Stimulated activated CD4-positive, alpha-beta T cell treated with anti-CD3 and anti-CD28 coated beads, Interleukin-4, amount 100 ng/mL, for 4 hours (primary cell): ENCODE data around the gene SLC12A2.
A peak's percentile ranks its signal among the peaks of the same experiment; 100 is the strongest.

ENCODE experiments used
- DNase-seq, 2 experiments: peaks; one replicate each; pipeline ENCODE4 v3.0.0-alpha.2; 2020

SLC12A2 gene

DNA sequence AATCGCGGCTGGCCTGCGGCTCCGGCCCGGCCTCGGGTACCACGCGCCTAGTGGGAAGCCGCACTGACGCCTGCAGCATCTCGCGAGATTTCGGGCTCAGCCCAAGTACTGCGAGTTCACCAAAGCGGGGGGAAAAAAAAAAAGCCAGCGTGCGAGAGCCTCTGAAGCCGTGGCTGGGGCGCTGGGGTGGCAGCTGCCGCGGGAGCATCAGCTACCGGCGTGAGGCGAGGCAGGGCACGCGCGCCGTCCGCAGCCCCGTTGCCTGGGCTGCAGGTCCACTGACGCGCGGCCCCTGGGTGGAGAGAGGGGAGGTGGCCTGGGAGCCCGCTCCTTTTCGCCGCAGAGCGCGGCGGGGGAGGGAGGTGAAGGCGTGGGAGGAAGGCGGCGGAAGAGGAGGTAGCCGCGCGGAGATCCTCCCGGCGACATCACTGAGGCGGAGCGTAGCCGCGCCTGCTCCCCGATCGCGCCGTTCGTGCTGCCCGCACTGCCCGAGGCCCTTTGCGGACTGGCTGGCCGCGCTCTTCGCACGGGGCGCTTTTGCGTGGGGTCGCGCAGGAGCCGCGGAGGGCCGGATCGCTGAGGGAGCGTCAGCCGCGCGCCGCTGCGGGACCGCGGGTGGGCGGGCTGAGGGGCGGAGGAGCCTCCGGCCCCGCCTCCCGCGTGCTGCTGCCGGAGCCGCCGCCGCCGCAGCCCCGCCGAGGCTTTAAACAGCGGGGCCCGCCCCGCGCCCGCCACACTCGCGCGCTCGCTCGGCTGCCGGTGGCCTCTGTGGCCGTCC lies at the start of gene SLC12A2:
Gene SLC12A2 (plus strand): TSS at position 734 of the 778 bp plus-strand sequence. CDS start 189 bp downstream, outside the sequence.
- DNase-seq = peak; percentile 81 to 90

DNA sequence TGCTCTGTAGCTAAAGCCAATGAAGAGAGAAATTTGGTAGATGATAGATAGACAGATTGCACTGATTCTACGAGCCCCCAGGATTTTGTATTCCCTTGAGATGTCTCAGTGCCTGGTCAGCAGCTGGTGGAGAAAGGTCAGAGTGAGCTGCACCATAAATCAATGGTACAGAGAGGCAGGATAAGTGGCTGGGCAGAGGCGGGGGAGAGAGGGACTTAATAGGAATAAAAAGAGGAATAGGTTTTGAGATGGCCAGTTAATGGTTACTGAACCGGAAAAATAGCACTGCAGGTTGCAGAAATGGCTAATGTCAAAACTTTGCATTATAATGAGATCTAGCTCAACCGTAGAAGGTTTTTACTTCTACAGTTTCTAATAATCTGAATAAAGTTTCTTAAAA lies 47.9 kb upstream of the SLC12A2 start:
- no peak for DNase-seq

DNA sequence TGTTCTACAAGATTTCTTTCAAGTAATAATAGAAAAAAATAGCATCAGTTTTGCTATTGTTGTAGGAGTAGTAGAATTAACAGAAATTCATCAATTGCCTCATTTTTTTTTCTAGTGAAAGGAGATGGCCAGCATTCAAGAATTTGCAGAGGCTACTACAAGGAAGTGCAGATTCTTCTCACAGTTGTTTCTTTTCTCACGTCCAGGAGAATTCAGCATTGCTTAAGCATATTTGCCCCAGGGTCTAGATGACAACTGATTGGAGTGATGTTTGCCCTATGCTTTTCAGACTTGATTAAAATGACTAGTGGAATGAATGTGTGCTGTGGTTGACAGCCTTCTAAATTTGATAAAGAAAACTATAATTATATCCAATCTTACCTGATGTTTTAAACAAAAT lies 46.6 kb upstream of the SLC12A2 start:
- DNase-seq = no peak

DNA sequence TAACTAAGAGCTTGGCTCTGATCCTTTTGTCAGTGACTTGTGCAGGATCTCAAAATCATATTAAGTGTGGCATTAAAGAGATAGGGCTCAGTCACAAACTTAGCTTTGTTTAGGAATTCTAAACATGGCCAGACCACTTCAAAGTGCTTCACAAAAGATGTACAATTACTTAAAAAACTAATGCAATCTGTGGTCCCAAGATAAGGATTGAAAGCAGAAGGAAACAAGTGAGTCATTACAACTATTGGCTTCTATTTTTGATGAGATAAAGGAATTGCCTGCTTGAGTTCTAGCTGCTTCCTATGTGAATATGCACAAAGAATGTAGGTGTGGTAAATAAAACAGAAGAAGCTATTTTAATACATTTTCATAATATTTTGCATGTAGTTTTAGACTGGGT lies 44.9 kb upstream of the SLC12A2 start:
- DNase-seq = no peak

DNA sequence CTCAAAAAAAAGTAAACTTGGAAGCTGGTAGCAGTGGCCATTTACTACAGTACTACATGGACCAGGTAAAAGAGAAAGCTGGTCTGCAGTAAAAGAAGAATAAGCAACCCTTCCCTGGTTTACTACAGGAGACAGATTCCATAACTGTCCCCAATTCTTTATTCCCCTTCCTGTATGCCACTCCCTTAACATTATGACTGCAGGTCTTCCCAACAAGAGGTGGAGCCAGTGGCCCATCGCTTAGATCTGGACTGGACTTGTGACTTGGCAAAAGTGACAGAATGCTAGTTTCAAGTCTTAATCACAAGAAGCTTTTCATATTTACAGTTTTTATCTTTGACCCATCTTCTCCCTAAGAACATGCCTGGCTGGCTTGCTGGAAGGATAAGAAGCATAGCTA lies 42.6 kb upstream of the SLC12A2 start:
- DNase-seq = no peak

DNA sequence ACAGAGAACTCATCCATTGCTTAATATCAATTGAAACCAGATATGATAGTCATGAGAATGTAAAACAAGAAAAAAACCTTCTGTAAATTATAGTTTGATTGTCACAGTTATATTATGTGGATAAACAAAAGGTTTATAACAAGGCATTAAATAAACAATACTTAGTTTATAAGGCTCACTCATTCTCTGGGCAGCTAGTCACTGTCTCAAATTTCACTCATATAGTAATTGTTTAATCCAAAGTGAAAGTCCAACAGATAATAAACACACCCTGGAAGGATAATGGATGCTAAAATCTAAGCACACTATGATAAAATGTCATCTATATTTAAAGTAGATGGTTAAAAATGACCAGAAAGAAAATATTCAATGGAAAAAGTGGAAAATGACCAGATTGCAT lies 30.8 kb upstream of the SLC12A2 start:
- no peak for DNase-seq

DNA sequence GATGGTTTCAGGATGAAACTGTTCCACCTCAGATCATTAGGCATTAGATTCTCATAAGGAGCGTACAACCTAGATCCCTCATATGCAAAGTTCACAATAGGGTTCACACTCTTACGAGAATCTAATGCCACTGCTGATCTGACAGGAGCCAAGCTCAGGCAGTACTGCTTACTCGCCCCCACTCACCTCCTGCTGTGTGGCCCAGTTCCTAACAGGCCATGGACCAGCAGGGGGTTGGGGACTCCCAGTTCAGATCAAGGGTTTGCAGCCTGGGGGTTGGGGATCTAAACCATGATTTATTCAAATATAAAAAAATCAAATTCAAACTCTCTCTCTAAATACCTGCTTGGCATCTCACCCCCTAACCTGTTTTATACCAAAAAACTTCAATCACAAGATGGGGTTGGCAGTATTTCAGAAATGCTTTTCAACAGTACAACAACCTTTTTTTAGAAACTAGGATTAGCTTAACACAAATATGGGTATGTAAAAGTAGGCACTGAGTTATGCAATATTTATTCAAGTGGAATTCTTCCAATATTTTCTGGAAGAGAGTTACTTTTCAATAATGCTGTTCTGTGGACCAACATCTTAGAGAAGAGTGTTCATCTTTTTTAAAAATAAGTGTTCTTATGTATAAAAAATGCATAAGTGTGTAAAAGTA lies 30.1 kb upstream of the SLC12A2 start:
- DNase-seq = no peak

DNA sequence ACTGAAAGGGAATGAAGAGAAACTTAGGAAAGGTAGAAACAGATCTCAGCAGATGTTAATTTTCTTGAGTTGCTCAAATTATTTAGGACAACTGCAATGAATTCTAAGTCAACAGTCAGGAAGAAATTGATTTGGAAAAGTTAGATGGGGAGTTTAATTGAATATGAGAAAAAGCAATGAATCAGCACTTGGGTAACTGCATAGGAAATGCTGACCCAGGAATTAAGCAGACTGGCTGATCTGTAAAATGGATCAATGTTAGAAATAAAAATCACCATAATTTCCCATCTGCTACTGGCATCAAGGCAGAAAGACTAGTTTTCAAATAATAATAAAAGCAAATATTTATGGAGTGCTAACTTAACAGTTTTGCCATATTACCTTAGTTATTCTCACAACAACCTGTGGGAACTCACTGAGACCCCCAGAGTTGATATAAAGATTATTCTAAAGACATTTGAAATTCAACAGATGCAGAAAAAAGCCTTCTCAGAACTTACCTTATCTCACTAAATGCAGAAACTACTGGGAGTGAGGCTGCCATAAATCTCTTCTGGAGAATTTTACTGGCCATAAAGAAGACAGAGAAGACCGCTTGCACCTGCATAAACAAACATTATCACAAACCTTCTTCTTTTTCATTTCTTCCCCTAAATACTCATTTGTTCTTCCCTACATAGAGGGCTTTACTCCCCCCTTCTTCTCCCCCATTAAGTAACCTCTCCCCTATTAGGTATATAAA lies 22.8 kb upstream of the SLC12A2 start:
- no peak for DNase-seq

DNA sequence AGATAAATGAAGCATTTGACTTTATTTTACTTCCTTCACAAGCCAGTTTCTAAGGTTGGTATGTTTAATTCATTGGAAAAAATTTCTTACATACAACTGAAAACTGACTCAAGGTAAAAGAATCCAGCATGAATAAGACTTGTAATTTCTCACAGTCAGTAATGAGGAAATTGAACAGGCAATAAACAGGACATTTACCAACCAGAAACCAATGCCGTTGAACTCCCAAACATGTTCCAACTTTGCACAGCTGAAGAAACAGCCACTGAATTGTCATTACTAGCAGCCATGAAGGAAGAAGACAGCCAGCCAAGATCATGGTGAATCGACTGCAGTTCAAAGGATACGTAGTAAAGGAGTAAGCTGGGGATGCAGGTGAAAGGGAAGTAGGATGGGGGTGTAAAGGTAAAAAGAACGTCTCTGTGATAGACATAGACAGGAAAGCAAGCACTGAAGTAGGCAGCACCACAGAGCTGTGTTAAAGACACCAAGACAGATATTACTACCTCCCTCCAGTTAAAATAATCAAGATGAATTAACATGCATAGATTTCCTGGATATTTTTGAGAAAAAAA lies 21.3 kb upstream of the SLC12A2 start:
- no peak for DNase-seq

DNA sequence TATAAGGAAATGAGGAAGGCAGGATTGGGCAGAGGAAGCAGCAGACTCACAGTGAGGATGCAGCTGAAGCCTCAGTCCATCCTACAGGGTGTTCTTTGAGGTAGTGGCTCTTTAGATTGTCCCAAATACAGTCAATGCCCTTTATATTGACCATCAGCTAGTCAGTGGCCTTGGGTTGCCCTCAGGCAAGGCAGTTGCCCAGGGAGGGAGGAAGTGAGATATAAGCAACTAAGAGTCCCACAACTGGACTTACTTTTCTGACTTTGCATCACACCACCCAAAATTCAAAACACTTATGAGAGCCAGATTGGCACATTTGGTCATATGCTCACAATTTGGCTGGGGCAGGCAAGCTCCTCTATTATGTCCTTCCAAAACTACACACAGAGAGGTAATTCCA lies 9.4 kb upstream of the SLC12A2 start:
- DNase-seq = no peak

DNA sequence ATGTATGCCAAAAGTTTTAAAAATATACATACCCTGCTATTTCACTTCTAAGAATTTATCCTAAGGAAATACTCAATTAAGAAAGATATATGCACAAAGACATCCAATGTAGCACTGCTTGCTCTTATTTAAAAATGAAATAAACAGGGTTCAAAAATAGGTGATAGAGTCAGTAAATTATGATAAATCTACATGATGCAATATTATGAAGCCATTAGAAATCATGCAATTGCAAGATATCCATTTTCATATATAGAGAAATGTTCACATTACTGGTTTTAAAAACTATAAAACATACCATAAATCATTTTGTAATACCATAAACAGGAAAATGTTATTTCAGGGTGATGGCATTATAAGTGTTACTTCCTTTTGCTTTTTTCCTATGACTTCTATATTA lies 8.6 kb upstream of the SLC12A2 start:
- no peak for DNase-seq

DNA sequence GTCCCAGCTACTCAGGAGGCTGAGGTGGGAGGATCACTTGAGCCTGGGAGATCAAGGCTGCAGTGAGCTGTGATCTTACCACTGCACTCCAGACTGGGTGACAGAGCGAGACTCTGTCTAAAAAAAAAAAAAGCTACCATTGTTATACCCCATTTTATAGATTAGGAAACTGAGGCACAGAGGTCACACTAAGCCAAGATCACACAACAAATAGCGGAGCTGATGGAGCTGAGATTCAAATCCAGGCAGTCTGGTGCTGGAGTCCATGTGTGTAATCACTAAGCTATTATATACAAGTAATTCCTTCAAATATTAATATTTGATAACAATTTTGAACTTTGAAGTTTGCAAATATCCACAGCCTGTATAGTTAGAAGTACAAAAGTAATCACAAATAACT lies 6.0 kb upstream of the SLC12A2 start:
- DNase-seq = no peak

DNA sequence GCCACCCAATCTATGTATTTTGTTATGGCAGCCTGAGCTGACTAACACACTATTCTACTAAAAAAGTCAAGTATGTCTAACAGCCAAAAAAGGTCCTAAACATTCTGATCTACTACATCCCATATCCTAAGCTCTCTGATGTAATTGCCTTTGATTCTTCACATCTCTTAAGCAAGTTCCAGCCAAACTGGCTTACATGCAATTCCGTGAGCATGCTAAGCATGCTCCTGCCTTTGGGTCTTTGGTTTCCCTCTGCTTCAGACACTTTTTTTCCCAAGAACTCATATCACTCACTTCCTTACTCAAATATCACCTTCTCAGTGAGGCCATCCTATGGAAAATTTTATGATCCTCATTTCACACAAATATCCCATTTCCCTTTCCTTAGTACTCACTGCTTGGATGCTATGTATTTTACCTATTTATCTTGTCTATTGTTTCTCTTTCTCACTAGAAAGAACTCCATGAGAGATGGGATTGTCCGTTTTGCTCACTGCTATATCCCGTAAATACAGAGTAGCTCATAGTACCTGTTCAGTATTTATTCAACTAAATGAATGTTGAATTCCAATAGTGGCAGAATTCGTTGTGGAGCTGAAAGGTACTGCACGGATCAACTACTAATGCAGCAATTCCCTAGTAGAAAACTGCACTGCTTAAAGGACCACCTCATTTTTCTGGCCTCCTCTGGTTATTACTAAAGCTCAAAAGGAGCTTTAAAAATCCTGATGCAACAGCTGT lies 2.3 kb upstream of the SLC12A2 start:
- DNase-seq = no peak

DNA sequence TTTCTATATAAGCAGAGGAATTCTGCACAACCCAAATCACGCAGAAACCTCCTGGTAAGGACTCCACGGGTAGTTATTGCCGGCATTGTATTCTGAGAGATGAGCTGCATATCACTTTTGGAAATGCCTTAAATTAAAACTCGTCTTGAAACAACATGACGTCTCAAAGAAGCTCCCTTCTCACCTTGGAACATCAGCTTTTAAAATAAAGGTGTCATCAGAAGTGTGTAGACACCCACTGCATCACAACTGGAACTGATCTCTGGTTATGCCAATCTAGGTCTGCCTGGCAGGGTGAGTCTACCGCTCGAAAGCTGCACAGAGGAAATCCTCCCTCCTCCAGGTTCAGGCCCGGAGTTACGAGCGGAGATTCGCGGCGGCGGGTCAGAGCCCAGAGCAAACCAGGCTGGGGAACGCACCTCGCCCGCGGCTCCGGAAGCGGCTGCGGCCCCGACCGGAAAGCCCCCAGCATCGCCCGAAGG lies 974 bp upstream of the SLC12A2 start:
- DNase-seq = no peak

DNA sequence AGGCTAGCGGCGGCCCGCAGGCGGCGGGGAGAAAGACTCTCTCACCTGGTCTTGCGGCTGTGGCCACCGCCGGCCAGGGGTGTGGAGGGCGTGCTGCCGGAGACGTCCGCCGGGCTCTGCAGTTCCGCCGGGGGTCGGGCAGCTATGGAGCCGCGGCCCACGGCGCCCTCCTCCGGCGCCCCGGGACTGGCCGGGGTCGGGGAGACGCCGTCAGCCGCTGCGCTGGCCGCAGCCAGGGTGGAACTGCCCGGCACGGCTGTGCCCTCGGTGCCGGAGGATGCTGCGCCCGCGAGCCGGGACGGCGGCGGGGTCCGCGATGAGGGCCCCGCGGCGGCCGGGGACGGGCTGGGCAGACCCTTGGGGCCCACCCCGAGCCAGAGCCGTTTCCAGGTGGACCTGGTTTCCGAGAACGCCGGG lies 253 bp downstream of the SLC12A2 start:
- no peak for DNase-seq

DNA sequence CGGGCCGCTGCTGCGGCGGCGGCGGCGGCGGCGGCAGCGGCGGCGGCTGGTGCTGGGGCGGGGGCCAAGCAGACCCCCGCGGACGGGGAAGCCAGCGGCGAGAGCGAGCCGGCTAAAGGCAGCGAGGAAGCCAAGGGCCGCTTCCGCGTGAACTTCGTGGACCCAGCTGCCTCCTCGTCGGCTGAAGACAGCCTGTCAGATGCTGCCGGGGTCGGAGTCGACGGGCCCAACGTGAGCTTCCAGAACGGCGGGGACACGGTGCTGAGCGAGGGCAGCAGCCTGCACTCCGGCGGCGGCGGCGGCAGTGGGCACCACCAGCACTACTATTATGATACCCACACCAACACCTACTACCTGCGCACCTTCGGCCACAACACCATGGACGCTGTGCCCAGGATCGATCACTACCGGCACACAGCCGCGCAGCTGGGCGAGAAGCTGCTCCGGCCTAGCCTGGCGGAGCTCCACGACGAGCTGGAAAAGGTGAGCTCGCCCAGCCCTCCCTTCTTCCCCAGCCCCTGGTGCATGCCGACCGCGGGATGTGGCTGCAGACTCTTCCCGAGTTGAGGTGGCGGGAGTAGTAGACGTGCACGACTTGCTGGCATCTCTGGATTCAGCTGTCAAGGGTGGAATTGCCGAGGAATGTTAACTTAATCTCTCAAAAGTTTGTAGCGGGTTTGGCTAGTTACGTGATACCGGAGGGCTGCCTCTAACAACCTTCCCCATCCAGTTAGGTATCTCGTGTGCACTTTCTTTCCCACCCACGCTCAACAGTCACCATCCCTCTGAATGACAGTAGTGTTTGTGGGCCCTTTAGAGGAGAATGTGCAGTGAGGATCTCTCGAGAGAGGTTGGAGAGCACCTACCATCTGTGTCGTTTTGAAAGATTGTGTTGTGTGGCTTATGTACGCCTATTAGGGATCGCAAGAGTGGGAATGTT lies 932 bp downstream of the SLC12A2 start:
- peak; percentile 45 to 61 for DNase-seq

DNA sequence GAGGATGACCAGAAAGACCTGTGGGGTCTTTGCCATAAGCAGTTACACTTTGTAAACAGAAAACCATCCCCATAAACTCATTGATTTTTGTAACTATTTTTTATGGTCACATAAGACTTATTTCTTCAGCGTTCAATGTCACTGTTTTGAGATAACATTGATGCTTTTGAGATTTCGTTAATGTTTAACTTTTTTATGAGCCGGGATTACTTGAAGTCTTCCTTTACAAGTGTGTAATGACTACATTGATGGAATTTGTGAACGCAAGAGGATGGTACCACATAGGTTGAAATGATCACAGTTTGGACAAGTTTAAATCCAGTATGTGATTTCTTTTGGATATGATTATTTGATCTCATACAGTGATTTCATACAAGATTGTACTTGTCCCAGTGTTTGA lies 1.8 kb downstream of the SLC12A2 start:
- no peak for DNase-seq

DNA sequence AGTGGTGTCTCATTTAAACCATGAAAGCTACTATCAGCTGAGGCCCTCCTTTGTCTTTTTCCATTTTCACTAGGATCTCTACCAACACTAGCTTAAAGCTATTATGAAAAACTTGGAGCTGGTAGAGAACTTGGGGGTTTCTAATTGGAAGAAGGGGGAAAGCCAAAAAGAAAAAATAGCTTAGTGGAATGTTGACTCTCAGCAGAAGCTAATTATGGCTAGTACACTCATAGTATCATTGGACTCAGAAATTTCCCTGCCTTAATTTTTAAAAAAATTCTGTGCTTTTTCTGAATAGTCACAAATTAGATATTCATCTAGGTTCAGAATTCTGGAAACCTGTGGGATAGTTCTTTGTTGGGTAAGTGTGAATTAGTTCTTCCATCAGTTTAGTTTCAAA lies 8.0 kb downstream of the SLC12A2 start:
- DNase-seq = no peak

DNA sequence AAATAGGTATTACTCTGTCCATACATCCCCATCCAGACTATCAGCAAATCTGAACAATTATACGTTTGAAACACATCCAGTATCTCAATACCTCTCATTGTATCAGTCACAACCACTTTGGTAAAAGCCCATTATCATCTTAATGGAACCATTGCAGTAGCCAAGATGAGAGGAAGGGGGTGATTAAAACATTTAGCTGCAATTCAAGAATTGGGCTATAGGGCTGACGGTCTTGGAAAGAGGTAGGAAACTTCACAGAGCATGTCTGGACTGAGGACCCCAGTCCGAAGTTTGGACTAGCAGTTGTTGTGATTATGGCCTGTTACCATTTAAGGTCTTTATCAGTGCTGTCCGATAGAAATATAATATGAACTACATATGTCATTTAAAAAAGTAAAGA lies 8.6 kb downstream of the SLC12A2 start:
- DNase-seq = no peak

DNA sequence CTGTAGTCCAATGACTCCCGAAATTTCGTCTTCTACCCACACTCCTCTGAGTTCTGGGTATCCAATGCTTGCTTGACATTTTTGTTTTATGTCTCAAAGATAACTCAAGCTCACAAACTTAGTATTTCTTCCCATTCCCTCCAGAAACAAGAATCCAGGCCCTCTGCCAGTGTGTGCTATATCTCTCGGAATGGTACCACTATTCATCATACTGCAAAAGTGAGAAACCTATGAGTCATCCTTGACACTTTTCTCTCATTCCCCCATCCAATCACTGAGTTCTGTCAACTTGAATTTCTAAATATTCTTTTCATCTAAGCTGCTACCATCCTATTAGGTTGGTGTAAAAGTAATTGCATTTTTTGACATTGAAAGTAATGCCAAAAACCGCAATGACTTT lies 9.8 kb downstream of the SLC12A2 start:
- no peak for DNase-seq

DNA sequence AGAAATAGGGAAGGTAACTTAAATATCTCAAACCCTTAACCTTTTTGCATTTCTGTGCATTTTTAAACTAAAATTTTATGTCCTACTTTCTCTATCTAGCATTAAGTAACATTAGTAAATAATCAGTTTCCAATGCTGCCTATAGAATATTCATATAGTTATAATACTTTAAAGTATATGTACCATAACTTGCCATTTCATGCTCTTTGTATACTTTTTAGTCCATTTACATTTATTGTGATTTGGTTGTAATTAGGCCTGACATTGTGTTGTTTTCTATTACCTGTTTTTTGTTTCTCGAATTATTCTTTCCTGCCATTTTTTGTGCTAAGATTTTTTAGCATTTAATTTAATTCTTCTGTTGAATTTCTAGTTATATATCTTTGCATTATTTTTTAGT lies 13.7 kb downstream of the SLC12A2 start:
- no peak for DNase-seq

DNA sequence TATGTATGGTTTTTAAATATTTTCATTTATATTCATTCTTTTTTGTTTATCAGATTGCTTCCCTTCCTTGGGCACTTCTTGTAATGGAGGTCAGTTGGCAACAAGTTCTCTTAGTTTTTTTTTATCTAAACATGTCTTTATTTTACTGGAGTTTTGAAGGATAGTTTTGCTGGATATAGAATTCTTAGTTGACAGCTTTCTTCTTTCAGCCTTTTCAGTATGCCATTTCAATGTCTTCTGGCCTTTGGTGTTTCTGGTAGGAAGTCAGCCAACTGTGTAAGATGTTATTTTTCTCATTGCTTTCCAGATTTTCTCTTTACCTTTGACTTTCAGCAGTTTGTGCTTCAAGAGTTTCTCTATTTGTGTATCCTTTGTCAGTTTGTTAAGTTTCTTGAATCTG lies 14.2 kb downstream of the SLC12A2 start:
- no peak for DNase-seq
